ENCODE measurements around the gene BLCAP. TPM values are rescaled to one million over a fixed set of nuclear protein-coding genes. Genes with fewer than 3 reads are reported as not detected.

BLCAP gene
- total and polyA plus RNA-seq, 8 donors = 65.5 to 75.4 (median 67.4) TPM

- TF ChIP-seq CTCF (IDR thresholded peaks at IDR 0.05) = no peak
- no peaks in the 10 kb centered on the region for H3K9me3 ChIP-seq
- H3K4me1 ChIP-seq = no peaks in the 10 kb centered on the region
- intact Hi-C loops (cut with DNase I) = no loop called here
- H3K4me3 ChIP-seq = no peak overlapping the region
- H3K27ac ChIP-seq = no peak overlapping the region
- peaks cover 0 to 67% of the 10 kb centered on the region in 2 donors for H3K36me3 ChIP-seq
- no peak for DNase-seq
- H3K27me3 ChIP-seq = no peaks in the 10 kb centered on the region
- no peak for ATAC-seq
Observed at GRCh38 chr20:37510226-37510625, 17.4 kb downstream of the BLCAP start.

DNA sequence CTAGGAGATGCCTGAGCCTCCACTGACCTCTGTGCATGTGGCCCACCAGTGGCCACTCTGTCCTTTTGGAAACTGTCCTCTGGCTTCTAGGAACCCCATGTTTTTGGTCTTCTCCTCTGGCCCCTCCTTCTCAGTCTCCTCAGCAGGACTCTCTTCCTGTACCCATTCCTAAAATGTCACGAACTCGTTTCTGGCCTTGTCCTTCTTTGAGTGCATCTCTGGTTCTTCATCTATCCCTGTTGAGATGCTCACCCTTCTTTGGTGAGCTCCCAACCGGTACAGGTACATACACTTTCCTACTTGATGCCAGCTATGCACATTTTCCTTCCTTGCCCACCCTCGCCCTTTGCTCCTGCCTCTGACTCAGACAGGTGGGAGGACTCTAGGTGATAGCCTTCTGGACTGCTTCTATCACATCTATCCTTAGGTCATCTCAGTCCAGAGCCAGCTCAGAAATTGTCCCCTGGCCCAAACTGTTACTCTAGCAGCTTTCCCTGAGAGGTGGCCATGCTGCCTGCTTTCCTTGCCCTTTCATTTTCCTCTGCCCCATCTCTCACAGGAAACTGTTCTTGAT is 21.4 kb downstream of the BLCAP start:
- no peaks in the 10 kb centered on the region for H3K27me3 ChIP-seq
- TF ChIP-seq CTCF (IDR thresholded peaks at IDR 0.05) = no peak
- H3K27ac ChIP-seq = no peak overlapping the region
- no peaks in the 10 kb centered on the region for H3K9me3 ChIP-seq
- no peak overlapping the region for H3K4me3 ChIP-seq
- H3K4me1 ChIP-seq = no peaks in the 10 kb centered on the region
- H3K36me3 ChIP-seq = peaks cover 0 to 30% of the 10 kb centered on the region in 2 donors
- ATAC-seq (no peak), DNase-seq (no peak)
- intact Hi-C loops (cut with DNase I) = no loop called here

GRCh38 chr20:37505263-37506151 is 22.2 kb downstream of the BLCAP start:
- DNase-seq = no peak
- intact Hi-C loops (cut with DNase I) = no loop called here
- Histone ChIP-seq H3K4me1 (no peaks in the 10 kb centered on the region), H3K9me3 (no peaks in the 10 kb centered on the region), H3K4me3 (no peak overlapping the region), H3K36me3 (peaks cover 0 to 23% of the 10 kb centered on the region in 2 donors), H3K27ac (no peak overlapping the region), H3K27me3 (no peaks in the 10 kb centered on the region)
- TF ChIP-seq CTCF (IDR thresholded peaks at IDR 0.05) = no peak
- no peak for ATAC-seq

GRCh38 chr20:37504404-37505096 is 23.1 kb downstream of the BLCAP start:
- Histone ChIP-seq H3K27ac (no peak overlapping the region), H3K27me3 (no peaks in the 10 kb centered on the region), H3K4me3 (no peak overlapping the region), H3K9me3 (no peaks in the 10 kb centered on the region), H3K36me3 (peaks cover 0 to 13% of the 10 kb centered on the region in 2 donors), H3K4me1 (no peaks in the 10 kb centered on the region)
- DNase-seq = no peak
- TF ChIP-seq CTCF (IDR thresholded peaks at IDR 0.05) = no peak
- intact Hi-C loops (cut with DNase I) = no loop called here
- no peak for ATAC-seq

Data from left lung (tissue), 10 donors.